Progenitor cell of endocrine pancreas (in vitro differentiated cells): ENCODE results near the gene PSRC1. TPM values are rescaled to one million over a fixed set of nuclear protein-coding genes. Genes with fewer than 3 reads are reported as not detected.

Source experiments
- DNase-seq: peaks from one replicate; pipeline ENCODE4 v3.0.0; 2021; ENCODE audit warnings: low spot score; ENCODE audit not compliant: unreplicated experiment
- H3K27ac Mint-ChIP-seq: 2 replicates; pipeline ENCODE4 v1.8.0; 2021; ENCODE audit warnings: mild to moderate bottlenecking, moderate library complexity, mixed read lengths
- H3K27me3 Mint-ChIP-seq: 2 replicates; pipeline ENCODE4 v1.8.0; 2021; ENCODE audit warnings: mixed read lengths
- H3K36me3 Mint-ChIP-seq: 2 replicates; pipeline ENCODE4 v1.8.0; 2022; ENCODE audit warnings: mixed read lengths; ENCODE audit not compliant: insufficient read depth
- H3K4me1 Mint-ChIP-seq: 2 replicates; pipeline ENCODE4 v1.8.0; 2021; ENCODE audit warnings: low read depth, mixed read lengths
- H3K4me3 Mint-ChIP-seq: 2 replicates; pipeline ENCODE4 v1.8.0; 2021; ENCODE audit warnings: low read depth, mild to moderate bottlenecking, moderate library complexity, mixed read lengths
- H3K9me3 Mint-ChIP-seq: 2 replicates; pipeline ENCODE4 v1.8.0; 2021; ENCODE audit warnings: low read depth, mixed read lengths
- total RNA-seq: library from RNA; stranded (reverse); gene quantifications from 2 replicates; pipeline ENCODE4 v1.2.1, GENCODE V29; 2021
- TF ChIP-seq, protein P1 (sequence below): fragments of 200-600 bp; sonication (generic); IDR thresholded peaks from one replicate; pipeline ENCODE4 v1.5.0; 2021; ENCODE audit warnings: antibody characterized with exemption, mild to moderate bottlenecking; ENCODE audit not compliant: unreplicated experiment

Gene PSRC1
- total RNA-seq, 1 donor from 2014 or later, result 29.4 TPM

DNA sequence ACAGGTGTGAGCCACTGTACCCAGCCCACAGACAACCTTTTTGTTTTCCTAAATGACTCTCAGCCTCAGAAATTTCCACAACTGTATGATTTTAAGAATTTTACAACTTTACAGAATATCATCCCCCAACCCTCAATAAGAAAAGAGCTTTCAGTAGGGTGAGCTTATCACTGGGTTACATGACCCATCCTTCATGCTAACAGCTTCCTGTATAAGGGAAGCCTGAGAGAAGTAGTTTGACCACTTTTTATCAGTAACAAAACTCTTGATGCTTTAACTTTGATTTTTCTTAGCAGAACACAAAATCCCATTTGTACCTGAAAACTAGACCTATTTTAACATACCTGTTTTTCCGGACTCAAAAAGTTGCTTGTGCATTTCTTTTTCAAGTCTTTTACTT is 33.6 kb upstream of the PSRC1 start:
- TF ChIP-seq, protein P1, sequence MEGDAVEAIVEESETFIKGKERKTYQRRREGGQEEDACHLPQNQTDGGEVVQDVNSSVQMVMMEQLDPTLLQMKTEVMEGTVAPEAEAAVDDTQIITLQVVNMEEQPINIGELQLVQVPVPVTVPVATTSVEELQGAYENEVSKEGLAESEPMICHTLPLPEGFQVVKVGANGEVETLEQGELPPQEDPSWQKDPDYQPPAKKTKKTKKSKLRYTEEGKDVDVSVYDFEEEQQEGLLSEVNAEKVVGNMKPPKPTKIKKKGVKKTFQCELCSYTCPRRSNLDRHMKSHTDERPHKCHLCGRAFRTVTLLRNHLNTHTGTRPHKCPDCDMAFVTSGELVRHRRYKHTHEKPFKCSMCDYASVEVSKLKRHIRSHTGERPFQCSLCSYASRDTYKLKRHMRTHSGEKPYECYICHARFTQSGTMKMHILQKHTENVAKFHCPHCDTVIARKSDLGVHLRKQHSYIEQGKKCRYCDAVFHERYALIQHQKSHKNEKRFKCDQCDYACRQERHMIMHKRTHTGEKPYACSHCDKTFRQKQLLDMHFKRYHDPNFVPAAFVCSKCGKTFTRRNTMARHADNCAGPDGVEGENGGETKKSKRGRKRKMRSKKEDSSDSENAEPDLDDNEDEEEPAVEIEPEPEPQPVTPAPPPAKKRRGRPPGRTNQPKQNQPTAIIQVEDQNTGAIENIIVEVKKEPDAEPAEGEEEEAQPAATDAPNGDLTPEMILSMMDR, result no peak
- peaks cover 43% of the 10 kb centered on the region for H3K36me3 Mint-ChIP-seq

DNA sequence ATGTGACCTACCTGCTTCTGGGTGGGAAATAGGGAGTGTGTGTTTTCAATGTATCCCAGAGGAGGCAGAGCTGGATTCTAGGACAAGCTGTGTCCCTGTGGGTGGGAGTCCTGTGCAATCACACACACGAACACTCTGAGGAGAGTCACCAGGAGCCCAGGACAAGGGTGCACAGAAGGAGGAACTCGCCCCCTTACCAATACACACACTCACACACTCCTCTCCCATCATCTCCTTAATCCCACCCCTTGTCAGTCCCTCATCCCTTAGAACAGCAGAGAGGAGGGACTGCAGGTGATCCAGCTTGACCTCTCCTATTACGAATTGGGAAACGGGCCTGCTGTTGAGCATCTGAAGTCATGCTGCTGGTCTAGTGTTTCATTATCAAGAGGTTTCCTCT is 32.3 kb upstream of the PSRC1 start:
- no peak for DNase-seq
- Mint-ChIP-seq H3K27ac (no peak overlapping the region), H3K27me3 (no peaks in the 10 kb centered on the region), H3K4me1 (peaks cover 3% of the 10 kb centered on the region), H3K4me3 (no peak overlapping the region), H3K36me3 (peaks cover 37% of the 10 kb centered on the region), H3K9me3 (no peaks in the 10 kb centered on the region)
- TF ChIP-seq, protein P1, result no peak

More for the DNA sequence above, 33.6 kb upstream of the PSRC1 start:
- Mint-ChIP-seq H3K4me1 (no peaks in the 10 kb centered on the region), H3K27ac (no peak overlapping the region), H3K9me3 (no peaks in the 10 kb centered on the region), H3K27me3 (no peaks in the 10 kb centered on the region), H3K4me3 (no peak overlapping the region)
- no peak for DNase-seq

DNA sequence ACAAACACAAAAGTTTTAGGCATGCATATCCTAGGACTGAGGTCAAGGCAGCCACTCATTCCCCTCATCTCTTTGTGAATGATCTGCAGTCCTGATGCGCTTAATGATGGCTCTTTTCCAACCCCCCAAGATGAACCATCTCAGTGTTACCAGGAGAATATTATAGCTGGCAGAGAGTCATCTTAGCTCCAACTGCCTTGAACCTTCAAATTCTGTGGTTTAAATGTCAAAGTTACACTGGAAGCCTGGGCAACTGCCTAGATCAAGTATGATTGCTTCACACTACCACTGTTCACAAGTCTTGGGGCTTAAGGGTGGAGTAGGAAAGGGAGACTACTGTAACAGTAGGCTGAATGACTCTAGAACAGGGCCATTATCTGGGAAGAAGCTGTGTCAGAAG is 31.9 kb upstream of the PSRC1 start:
- H3K4me1 Mint-ChIP-seq, result peaks cover 3% of the 10 kb centered on the region
- no peaks in the 10 kb centered on the region for H3K27me3 Mint-ChIP-seq
- H3K36me3 Mint-ChIP-seq, result peaks cover 36% of the 10 kb centered on the region
- TF ChIP-seq, protein P1, result no peak
- no peak overlapping the region for H3K4me3 Mint-ChIP-seq
- no peaks in the 10 kb centered on the region for H3K9me3 Mint-ChIP-seq
- no peak for DNase-seq
- H3K27ac Mint-ChIP-seq, result peak overlapping the region; percentile 7

DNA sequence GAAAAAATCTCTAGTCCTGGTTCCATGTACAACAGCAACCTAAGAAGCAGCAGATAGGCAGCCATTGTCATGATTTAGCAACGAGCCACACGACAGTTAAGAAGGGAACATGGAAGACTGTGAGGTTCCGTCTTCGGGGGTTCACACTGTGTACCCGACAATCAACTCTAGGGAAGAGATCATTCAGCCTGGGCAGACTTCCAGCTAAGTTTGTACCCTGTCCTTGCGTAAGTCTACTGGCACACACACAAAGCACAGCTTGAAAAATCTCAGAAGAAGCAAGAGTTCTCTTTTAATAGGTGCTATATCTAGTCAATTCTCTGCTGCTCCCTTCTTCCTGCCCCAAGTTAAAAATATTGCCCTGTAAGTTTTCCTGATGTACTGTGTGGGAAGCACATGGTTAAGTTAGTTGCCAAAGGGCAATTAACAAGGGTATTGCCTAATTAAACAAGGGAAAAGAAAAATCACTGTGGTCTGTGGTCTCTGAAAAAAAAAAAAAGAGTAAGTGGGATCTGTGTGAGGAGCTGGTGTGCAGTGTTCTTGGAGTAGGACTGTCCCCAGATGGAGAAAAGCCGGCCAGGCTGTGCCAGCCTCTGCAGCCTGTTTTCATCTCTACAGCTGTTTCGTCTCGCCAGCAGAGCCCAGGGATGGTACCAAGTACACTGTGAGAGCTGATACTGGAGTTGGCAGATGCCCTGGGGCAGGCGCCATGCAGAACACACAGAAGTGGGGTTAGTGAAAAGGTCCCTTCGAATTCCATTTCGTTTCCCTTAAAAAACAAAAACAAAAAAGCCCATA is 30.2 kb upstream of the PSRC1 start:
- peaks cover 29% of the 10 kb centered on the region for H3K36me3 Mint-ChIP-seq
- DNase-seq, result no peak
- TF ChIP-seq, protein P1, result no peak
- no peaks in the 10 kb centered on the region for H3K9me3 Mint-ChIP-seq
- no peak overlapping the region for H3K27ac Mint-ChIP-seq
- peaks cover 3% of the 10 kb centered on the region for H3K4me1 Mint-ChIP-seq
- no peaks in the 10 kb centered on the region for H3K27me3 Mint-ChIP-seq
- no peak overlapping the region for H3K4me3 Mint-ChIP-seq

DNA sequence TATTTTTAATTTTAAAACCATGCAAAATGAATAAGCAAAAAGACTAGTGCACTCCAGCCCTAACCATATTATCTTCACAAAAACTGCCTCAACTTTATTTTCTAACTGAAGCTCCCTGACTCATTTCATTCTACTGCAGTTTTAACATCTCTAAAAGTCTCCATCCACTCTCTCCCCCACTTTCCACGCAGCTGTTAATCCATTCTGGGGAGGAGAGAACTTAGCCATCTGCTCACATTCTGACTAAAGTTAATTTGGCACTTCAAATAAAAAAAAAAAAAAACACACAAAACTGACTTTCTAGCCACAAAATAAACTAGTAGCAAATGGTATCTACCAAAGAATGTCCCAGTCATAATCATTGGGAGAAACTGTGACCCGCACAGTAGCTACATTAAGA is 29.3 kb upstream of the PSRC1 start:
- H3K4me1 Mint-ChIP-seq, result peaks cover 9% of the 10 kb centered on the region
- no peaks in the 10 kb centered on the region for H3K27me3 Mint-ChIP-seq
- no peak overlapping the region for H3K27ac Mint-ChIP-seq
- H3K9me3 Mint-ChIP-seq, result no peaks in the 10 kb centered on the region
- H3K36me3 Mint-ChIP-seq, result peaks cover 26% of the 10 kb centered on the region
- TF ChIP-seq, protein P1, result no peak
- H3K4me3 Mint-ChIP-seq, result no peak overlapping the region
- no peak for DNase-seq
